Sigmoid colon (tissue), 7 donors: ENCODE results near the gene SMIM38. TPM values are rescaled to one million over a fixed set of nuclear protein-coding genes. Genes with fewer than 3 reads are reported as not detected.
"Not testable (repeated sequence)": the region's sequence is repeated elsewhere in the genome, so short reads cannot be mapped to it uniquely, and the experiment has no call there.

Source experiments
- DNase-seq: peaks from one replicate; pipeline ENCODE4 v3.0.0-alpha.2; 2019
- H3K27ac ChIP-seq, 4 donors: fragments of 200-600 bp; sonication (generic); one replicate each; pipeline ENCODE4 v1.5.1; 2016 to 2019; ENCODE audit warnings: mild to moderate bottlenecking in 1 of 4
- H3K27me3 ChIP-seq, 3 donors: fragments of 200-600 bp; sonication (generic); one replicate each; pipeline ENCODE4 v1.5.1; 2019; ENCODE audit warnings: mild to moderate bottlenecking in 1 of 3
- H3K36me3 ChIP-seq, 4 donors: fragments of 200-600 bp; sonication (generic); one replicate each; pipeline ENCODE4 v1.5.1; 2016 to 2019
- H3K4me1 ChIP-seq, 4 donors: fragments of 200-600 bp; sonication (generic); one replicate each; pipeline ENCODE4 v1.5.1; 2017 to 2019
- H3K4me3 ChIP-seq, 4 donors: fragments of 200-600 bp; sonication (generic); one replicate each; pipeline ENCODE4 v1.5.1; 2017 to 2019; ENCODE audit warnings: mild to moderate bottlenecking in 2 of 4, moderate library complexity in 1 of 4
- H3K9me3 ChIP-seq, 4 donors: fragments of 200-600 bp in 3 of 4; sonication (generic) in 3 of 4; one replicate each; pipeline versions ENCODE4 v1.5.1 to v1.6.1; 2013 to 2019
- CTCF ChIP-seq, 4 experiments: fragments of 450-650 bp in 3 of 4; fragments of 200-600 bp in 1 of 4; IDR thresholded peaks; one replicate each; pipeline ENCODE4 v1.5.1; 2016 to 2019; ENCODE audit warnings: antibody characterized with exemption in 4 of 4, mild to moderate bottlenecking in 3 of 4, moderate library complexity in 2 of 4
- EP300 ChIP-seq, 4 donors: sonication (generic); formaldehyde crosslinking; IDR thresholded peaks; one replicate each; pipeline ENCODE4 v1.6.1; 2017; ENCODE audit warnings: antibody characterized with exemption in 4 of 4
- POLR2A ChIP-seq, 2 donors: fragments of 450-650 bp; IDR thresholded peaks; one replicate each; pipeline ENCODE4 v1.6.1; 2016; ENCODE audit warnings: antibody characterized with exemption in 2 of 2, mild to moderate bottlenecking in 2 of 2, moderate library complexity in 2 of 2
- POLR2AphosphoS5 ChIP-seq, 4 donors: sonication (generic); formaldehyde crosslinking; IDR thresholded peaks; one replicate each; pipeline ENCODE4 v1.6.1; 2017; ENCODE audit warnings: antibody characterized with exemption in 4 of 4
- WGBS, 2 donors: extraction: QIAGEN DNeasy Blood & Tissue Kit; methylation state at CpG; one replicate each; pipeline ENCODE4 v1.1.7; 2013; 5-methylcytosine and 5-hydroxymethylcytosine counted together
- intact Hi-C: fragments of 100-400 bp; cut with DNase I; formaldehyde crosslinking; loops from one replicate; pipeline ENCODE4 v1.15.1; 2023
- polyA plus RNA-seq, 3 donors: library from polyadenylated mRNA; stranded (reverse); fragments of 200-250 nt; gene quantifications; one replicate each; pipeline ENCODE4 v1.2.3, GENCODE V29; 2013
- total RNA-seq, 4 donors: library from RNA; depleted of rRNA; stranded (reverse); fragments of >200 nt; gene quantifications; one replicate each; pipeline ENCODE4 v1.1.0, GENCODE V29; 2016
- donor health status: healthy with polysubstance abuse.
- donor health status: Bipolar disorder and iron deficiency.
- donor health status: healthy.

Gene SMIM38
- total and polyA plus RNA-seq, 7 donors, result 0.19 to 5.4 (median 1.8) TPM; not detected in 2

GRCh38 chr11:69131644-69132300 lies 24.0 kb upstream of the SMIM38 start:
- H3K4me3 ChIP-seq, result no peak overlapping the region
- 37 to 62% methylated on average over 15 of the region's 15 CpGs for WGBS, 2 donors
- TF ChIP-seq EP300 (IDR thresholded peaks at IDR 0.05) (no peak), CTCF (IDR thresholded peaks at IDR 0.05) (peak; percentile 55 to 84 (median 78))
- no peak overlapping the region for H3K27ac ChIP-seq
- H3K27me3 ChIP-seq, result no peaks in the 10 kb centered on the region
- peaks cover 0 to 15% (median 7%) of the 10 kb centered on the region in 4 donors for H3K4me1 ChIP-seq
- H3K36me3 ChIP-seq, result peaks cover 0 to 9% (median 2%) of the 10 kb centered on the region in 4 donors
- no peak for DNase-seq
- intact Hi-C loops, result loop anchor here (2.0 kb wide), 1 partner anchor 511 kb away; no protein-coding TSS in a partner anchor
- H3K9me3 ChIP-seq, result no peaks in the 10 kb centered on the region

DNA sequence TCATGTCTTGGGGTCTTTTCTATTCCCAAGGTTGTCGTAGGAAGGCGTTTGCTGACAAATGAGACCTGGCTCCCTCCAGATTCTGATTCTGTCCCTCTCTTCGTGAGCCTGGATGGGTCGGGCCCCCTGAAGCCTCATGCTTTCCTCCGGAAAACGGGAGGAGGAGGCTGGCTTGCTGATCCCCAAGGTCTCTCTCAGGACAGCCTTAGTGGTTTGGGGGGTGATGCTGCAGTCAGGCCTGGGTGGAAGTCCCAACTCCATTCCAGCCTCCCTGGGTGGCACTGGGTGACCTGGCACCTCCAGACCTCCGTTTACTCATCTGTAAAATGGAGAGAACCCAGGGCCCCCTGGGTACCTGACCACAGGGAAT lies 23.4 kb upstream of the SMIM38 start:
- Histone ChIP-seq H3K9me3 (no peaks in the 10 kb centered on the region), H3K27ac (no peak overlapping the region), H3K4me1 (peaks cover 0 to 9% (median 3%) of the 10 kb centered on the region in 4 donors), H3K4me3 (no peak overlapping the region), H3K36me3 (peaks cover 0 to 14% (median 4%) of the 10 kb centered on the region in 4 donors), H3K27me3 (no peaks in the 10 kb centered on the region)
- WGBS, 2 donors, result 93 to 94% methylated on average over 7 of the region's 7 CpGs
- TF ChIP-seq EP300 (IDR thresholded peaks at IDR 0.05) (no peak), POLR2AphosphoS5 (IDR thresholded peaks at IDR 0.05) (no peak)
- intact Hi-C loops, result no loop called here
- no peak for DNase-seq

DNA sequence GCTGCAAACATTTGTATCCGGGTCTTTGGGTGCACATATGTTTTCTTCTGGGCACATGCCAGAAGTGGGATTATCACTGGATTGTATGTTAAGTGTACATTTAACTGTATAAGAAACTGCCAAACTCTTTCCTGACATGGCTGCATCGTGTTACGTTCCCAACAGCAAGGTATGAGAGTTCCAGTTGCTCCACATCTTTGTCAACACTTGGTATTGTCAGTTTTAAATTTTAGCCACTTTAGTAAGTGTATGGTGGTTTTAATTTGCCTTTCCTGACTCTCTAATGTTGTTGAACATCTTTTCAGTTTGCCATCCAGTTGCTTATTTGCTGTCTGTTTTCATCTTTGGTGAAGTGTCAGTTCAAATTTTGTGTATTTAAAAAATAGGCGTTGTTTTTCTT lies 22.5 kb upstream of the SMIM38 start:
- TF ChIP-seq EP300 (IDR thresholded peaks at IDR 0.05) (no peak), POLR2A (IDR thresholded peaks at IDR 0.05) (no peak), POLR2AphosphoS5 (IDR thresholded peaks at IDR 0.05) (no peak), CTCF (IDR thresholded peaks at IDR 0.05) (no peak)

GRCh38 chr11:69134182-69134581 lies 21.6 kb upstream of the SMIM38 start:
- H3K27ac ChIP-seq, intact Hi-C loops: not testable (repeated sequence)

More for the DNA sequence above, 22.5 kb upstream of the SMIM38 start:
- H3K4me1 ChIP-seq, result peaks cover 0 to 9% (median 3%) of the 10 kb centered on the region in 4 donors
- intact Hi-C loops, result no loop called here
- no peak overlapping the region for H3K4me3 ChIP-seq
- 91 to 92% methylated on average over 4 of the region's 4 CpGs for WGBS, 2 donors
- H3K27ac ChIP-seq, result no peak overlapping the region
- peaks cover 0 to 18% (median 4%) of the 10 kb centered on the region in 4 donors for H3K36me3 ChIP-seq
- DNase-seq, result no peak
- no peaks in the 10 kb centered on the region for H3K27me3 ChIP-seq
- H3K9me3 ChIP-seq, result no peaks in the 10 kb centered on the region

DNA sequence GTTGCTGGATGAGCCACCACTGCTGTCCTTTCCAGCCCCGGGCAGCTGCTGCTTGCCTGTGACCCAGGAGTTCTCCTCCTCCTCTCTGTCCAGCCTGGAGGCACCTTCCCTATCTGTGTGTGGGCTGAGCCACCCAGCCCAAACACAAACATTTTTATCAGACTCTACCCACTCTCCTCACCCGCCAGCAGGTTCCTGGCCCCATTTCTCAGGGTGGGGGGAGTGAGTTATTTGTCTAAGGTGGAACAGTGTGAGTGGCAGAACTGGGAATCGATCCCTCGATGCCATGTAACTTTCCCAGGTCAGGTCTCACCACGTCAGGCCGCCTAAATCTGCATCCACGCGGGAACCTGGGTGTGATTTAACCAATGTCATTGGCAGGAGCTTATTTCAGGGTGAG lies 20.8 kb upstream of the SMIM38 start:
- peaks cover 0 to 27% (median 4%) of the 10 kb centered on the region in 4 donors for H3K36me3 ChIP-seq
- no peaks in the 10 kb centered on the region for H3K9me3 ChIP-seq
- intact Hi-C loops, result no loop called here
- WGBS, 2 donors, result 60 to 83% methylated on average over 8 of the region's 8 CpGs
- TF ChIP-seq EP300 (IDR thresholded peaks at IDR 0.05) (no peak), CTCF (IDR thresholded peaks at IDR 0.05) (no peak), POLR2AphosphoS5 (IDR thresholded peaks at IDR 0.05) (no peak)
- no peaks in the 10 kb centered on the region for H3K27me3 ChIP-seq
- DNase-seq, result no peak
- H3K4me1 ChIP-seq, result peaks cover 0 to 9% (median 3%) of the 10 kb centered on the region in 4 donors
- no peak overlapping the region for H3K27ac ChIP-seq
- H3K4me3 ChIP-seq, result no peak overlapping the region

More at GRCh38 chr11:69134182-69134581, 21.6 kb upstream of the SMIM38 start:
- H3K27me3 ChIP-seq, H3K9me3 ChIP-seq, H3K4me3 ChIP-seq, DNase-seq, H3K4me1 ChIP-seq: not testable (repeated sequence)
- peaks cover 0 to 26% (median 4%) of the 10 kb centered on the region in 4 donors for H3K36me3 ChIP-seq
- 71 to 94% methylated on average over 2 of the region's 2 CpGs for WGBS, 2 donors
